ENCODE results near the gene ENDOV. TPM values are rescaled to one million over a fixed set of nuclear protein-coding genes. Genes with fewer than 3 reads are reported as not detected.
A peak's percentile ranks its signal among the peaks of the same experiment; 100 is the strongest.

The ENDOV gene
- total RNA-seq, 1 donor from 2014 or later = 22.8 TPM

- Mint-ChIP-seq H3K27ac (ENCODE audit: unreplicated experiment) (no peak overlapping the region), H3K4me1 (ENCODE audit: low read depth) (peaks cover 14% of the 10 kb centered on the region), H3K9me3 (ENCODE audit: low read depth) (no peaks in the 10 kb centered on the region), H3K4me3 (ENCODE audit: unreplicated experiment) (no peak overlapping the region), H3K27me3 (ENCODE audit: low read depth) (peaks cover 37% of the 10 kb centered on the region), H3K36me3 (ENCODE audit: low read depth) (no peaks in the 10 kb centered on the region)
- no peak for DNase-seq (ENCODE audit: low spot score)
- no peak for TF ChIP-seq CTCF (IDR thresholded peaks at IDR 0.05)
Observed at GRCh38 chr17:80476877-80477646, 62.1 kb downstream of the ENDOV start.

GRCh38 chr17:80477647-80478478 is 62.9 kb downstream of the ENDOV start:
- no peaks in the 10 kb centered on the region for H3K36me3 Mint-ChIP-seq (ENCODE audit: low read depth)

GRCh38 chr17:80478487-80479245 is 63.7 kb downstream of the ENDOV start:
- H3K27me3 Mint-ChIP-seq (ENCODE audit: low read depth) = peaks cover 39% of the 10 kb centered on the region
- DNase-seq (ENCODE audit: low spot score) = no peak

More at GRCh38 chr17:80477647-80478478, 62.9 kb downstream of the ENDOV start:
- Mint-ChIP-seq H3K27me3 (ENCODE audit: low read depth) (peaks cover 40% of the 10 kb centered on the region), H3K4me1 (ENCODE audit: low read depth) (peaks cover 16% of the 10 kb centered on the region), H3K9me3 (ENCODE audit: low read depth) (no peaks in the 10 kb centered on the region), H3K4me3 (ENCODE audit: unreplicated experiment) (no peak overlapping the region), H3K27ac (ENCODE audit: unreplicated experiment) (no peak overlapping the region)
- peak; percentile 83 for TF ChIP-seq CTCF (IDR thresholded peaks at IDR 0.05)
- no peak for DNase-seq (ENCODE audit: low spot score)

GRCh38 chr17:80479246-80479566 is 64.2 kb downstream of the ENDOV start:
- Mint-ChIP-seq H3K36me3 (ENCODE audit: low read depth) (no peaks in the 10 kb centered on the region), H3K4me3 (ENCODE audit: unreplicated experiment) (no peak overlapping the region), H3K9me3 (ENCODE audit: low read depth) (no peaks in the 10 kb centered on the region), H3K27me3 (ENCODE audit: low read depth) (peaks cover 39% of the 10 kb centered on the region), H3K27ac (ENCODE audit: unreplicated experiment) (no peak overlapping the region), H3K4me1 (ENCODE audit: low read depth) (peaks cover 19% of the 10 kb centered on the region)
- TF ChIP-seq CTCF (IDR thresholded peaks at IDR 0.05) = no peak
- no peak for DNase-seq (ENCODE audit: low spot score)

More at GRCh38 chr17:80478487-80479245, 63.7 kb downstream of the ENDOV start:
- no peaks in the 10 kb centered on the region for H3K36me3 Mint-ChIP-seq (ENCODE audit: low read depth)
- H3K4me1 Mint-ChIP-seq (ENCODE audit: low read depth) = peaks cover 20% of the 10 kb centered on the region
- no peak for TF ChIP-seq CTCF (IDR thresholded peaks at IDR 0.05)
- H3K9me3 Mint-ChIP-seq (ENCODE audit: low read depth) = no peaks in the 10 kb centered on the region
- H3K4me3 Mint-ChIP-seq (ENCODE audit: unreplicated experiment) = no peak overlapping the region
- H3K27ac Mint-ChIP-seq (ENCODE audit: unreplicated experiment) = no peak overlapping the region

- no peak for TF ChIP-seq CTCF (IDR thresholded peaks at IDR 0.05)
- Mint-ChIP-seq H3K9me3 (ENCODE audit: low read depth) (no peaks in the 10 kb centered on the region), H3K27ac (ENCODE audit: unreplicated experiment) (no peak overlapping the region), H3K27me3 (ENCODE audit: low read depth) (peaks cover 34% of the 10 kb centered on the region), H3K36me3 (ENCODE audit: low read depth) (no peaks in the 10 kb centered on the region), H3K4me1 (ENCODE audit: low read depth) (peaks cover 9% of the 10 kb centered on the region), H3K4me3 (ENCODE audit: unreplicated experiment) (no peak overlapping the region)
- DNase-seq (ENCODE audit: low spot score) = no peak
Observed at GRCh38 chr17:80480248-80480647, 65.3 kb downstream of the ENDOV start.
